BLaER1 (cell line): ENCODE results near the gene CBS.
"Not testable (repeated sequence)": the region's sequence is repeated elsewhere in the genome, so short reads cannot be mapped to it uniquely, and the experiment has no call there.

ENCODE experiments used
- H3K27ac ChIP-seq: shearing (Covaris generic); formaldehyde crosslinking; 2 replicates; pipeline ENCODE4 v1.8.1; 2022
- H3K27me3 ChIP-seq: shearing (Covaris generic); formaldehyde crosslinking; 2 replicates; pipeline ENCODE4 v1.8.1; 2022
- H3K36me3 ChIP-seq: shearing (Covaris generic); formaldehyde crosslinking; 2 replicates; pipeline ENCODE4 v1.8.1; 2022
- H3K4me1 ChIP-seq: shearing (Covaris generic); formaldehyde crosslinking; 2 replicates; pipeline ENCODE4 v1.8.1; 2022
- H3K4me2 ChIP-seq: shearing (Covaris generic); formaldehyde crosslinking; 2 replicates; pipeline ENCODE4 v1.8.1; 2022
- H3K4me3 ChIP-seq: shearing (Covaris generic); formaldehyde crosslinking; 2 replicates; pipeline ENCODE4 v1.8.1; 2022
- H3K9ac ChIP-seq: shearing (Covaris generic); formaldehyde crosslinking; 2 replicates; pipeline ENCODE4 v1.8.1; 2022
- H3K9me3 ChIP-seq: shearing (Covaris generic); formaldehyde crosslinking; 2 replicates; pipeline ENCODE4 v1.8.1; 2022
- H4K20me1 ChIP-seq: shearing (Covaris generic); formaldehyde crosslinking; 2 replicates; pipeline ENCODE4 v1.8.1; 2022
- Cebpa-rat ChIP-seq: shearing (Covaris generic); IDR thresholded peaks from 2 replicates; pipeline ENCODE4 v1.8.1; 2022

CBS gene

DNA sequence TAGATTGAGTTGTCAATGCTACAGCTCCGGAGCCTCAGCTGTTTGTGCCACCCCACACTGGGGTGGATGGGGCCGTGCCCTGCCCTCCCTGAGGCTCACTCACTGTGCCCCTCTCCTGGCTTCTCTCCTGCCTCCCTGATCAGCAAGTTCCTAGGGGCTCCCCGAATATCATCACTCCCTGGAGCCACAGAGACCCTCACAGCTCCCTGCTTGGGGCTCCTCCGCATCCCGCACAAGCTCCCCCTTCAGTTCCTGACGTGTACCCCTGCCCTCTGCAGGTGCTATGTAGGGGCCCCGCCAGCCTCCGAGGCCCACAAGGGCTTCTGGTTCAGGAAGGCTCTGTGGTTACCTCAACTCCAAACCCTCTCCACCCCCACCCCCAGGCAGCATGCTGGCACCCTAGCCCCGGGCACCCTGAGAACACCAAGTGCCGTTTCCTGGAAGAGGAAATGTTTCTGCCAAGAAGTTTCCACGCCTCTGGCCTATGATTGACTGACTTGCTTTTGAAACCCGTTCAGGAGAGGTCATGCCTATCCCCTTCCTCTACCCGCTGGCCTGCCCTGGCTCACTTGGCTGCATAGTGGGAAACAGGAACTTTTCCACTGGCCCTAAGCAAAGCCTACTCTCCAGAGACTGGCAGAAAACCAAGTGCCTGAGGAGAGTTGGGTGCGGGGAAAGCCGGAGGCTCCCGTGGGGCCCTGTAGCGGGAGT, 30.3 kb downstream of the CBS start:
- H3K4me3 ChIP-seq, H3K27ac ChIP-seq, H3K27me3 ChIP-seq, H3K9me3 ChIP-seq, H3K9ac ChIP-seq, H3K36me3 ChIP-seq, H3K4me1 ChIP-seq, H4K20me1 ChIP-seq: not testable (repeated sequence)
- H3K4me2 ChIP-seq = peak overlapping the region; percentile 47

- H3K4me2 ChIP-seq, H3K9me3 ChIP-seq, H3K27ac ChIP-seq, H3K4me1 ChIP-seq, H3K9ac ChIP-seq, H3K36me3 ChIP-seq, H4K20me1 ChIP-seq, H3K27me3 ChIP-seq, H3K4me3 ChIP-seq: not testable (repeated sequence)
These were observed 31.1 kb downstream of the CBS start for GRCh38 chr21:43044547-43044946.

DNA sequence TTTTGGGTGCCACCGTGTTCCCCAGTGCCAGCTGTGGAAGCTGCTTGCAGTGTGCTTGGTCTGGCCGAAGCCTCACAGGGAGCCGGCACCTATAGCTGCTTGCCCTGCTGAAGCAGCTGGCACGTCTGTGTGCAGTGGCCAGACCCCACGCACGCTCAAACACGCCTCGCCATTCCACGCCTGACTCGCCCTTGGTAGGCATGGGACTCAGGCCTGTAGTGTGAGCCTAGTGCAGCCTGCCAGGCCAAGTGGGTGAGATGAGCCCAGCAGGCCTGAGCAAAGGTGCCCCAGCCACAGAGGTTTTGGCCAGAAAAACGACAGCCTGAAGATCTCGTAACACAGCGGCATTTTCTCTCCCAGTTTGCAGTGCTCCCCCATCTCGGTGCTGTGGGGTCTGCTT, 32.3 kb downstream of the CBS start:
- not testable (repeated sequence) for H3K4me2 ChIP-seq, H4K20me1 ChIP-seq, H3K27me3 ChIP-seq, H3K27ac ChIP-seq, H3K36me3 ChIP-seq, H3K9me3 ChIP-seq, H3K9ac ChIP-seq, H3K4me3 ChIP-seq, H3K4me1 ChIP-seq

- H3K4me1 ChIP-seq, H3K4me3 ChIP-seq, H4K20me1 ChIP-seq, H3K27ac ChIP-seq, H3K9me3 ChIP-seq, H3K36me3 ChIP-seq, H3K9ac ChIP-seq, H3K4me2 ChIP-seq, H3K27me3 ChIP-seq: not testable (repeated sequence)
These were observed 33.5 kb downstream of the CBS start for GRCh38 chr21:43042169-43042568.

DNA sequence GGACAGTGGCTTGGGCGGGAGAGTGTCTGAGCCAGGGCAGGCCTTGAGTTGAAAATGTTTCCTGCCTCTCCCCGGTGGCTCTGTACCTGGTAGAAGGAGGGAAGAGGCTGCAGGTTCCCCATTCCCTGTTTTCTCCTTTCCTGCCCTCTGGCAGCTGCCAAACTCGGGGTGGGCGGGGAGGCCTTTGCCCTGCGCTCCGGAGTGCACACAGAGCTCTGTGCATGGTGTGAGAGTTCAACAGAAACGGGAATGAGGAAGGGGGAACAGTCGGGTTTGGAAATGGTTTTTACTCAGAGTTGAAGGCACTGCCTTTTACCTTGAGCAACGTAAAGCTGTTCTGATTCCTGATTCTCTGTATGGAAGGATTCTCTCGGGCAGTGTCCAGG, 37.0 kb downstream of the CBS start:
- H3K4me1 ChIP-seq, H3K9me3 ChIP-seq, H3K27ac ChIP-seq, H3K9ac ChIP-seq, H3K4me2 ChIP-seq, H3K27me3 ChIP-seq, H4K20me1 ChIP-seq, H3K36me3 ChIP-seq, H3K4me3 ChIP-seq: not testable (repeated sequence)

DNA sequence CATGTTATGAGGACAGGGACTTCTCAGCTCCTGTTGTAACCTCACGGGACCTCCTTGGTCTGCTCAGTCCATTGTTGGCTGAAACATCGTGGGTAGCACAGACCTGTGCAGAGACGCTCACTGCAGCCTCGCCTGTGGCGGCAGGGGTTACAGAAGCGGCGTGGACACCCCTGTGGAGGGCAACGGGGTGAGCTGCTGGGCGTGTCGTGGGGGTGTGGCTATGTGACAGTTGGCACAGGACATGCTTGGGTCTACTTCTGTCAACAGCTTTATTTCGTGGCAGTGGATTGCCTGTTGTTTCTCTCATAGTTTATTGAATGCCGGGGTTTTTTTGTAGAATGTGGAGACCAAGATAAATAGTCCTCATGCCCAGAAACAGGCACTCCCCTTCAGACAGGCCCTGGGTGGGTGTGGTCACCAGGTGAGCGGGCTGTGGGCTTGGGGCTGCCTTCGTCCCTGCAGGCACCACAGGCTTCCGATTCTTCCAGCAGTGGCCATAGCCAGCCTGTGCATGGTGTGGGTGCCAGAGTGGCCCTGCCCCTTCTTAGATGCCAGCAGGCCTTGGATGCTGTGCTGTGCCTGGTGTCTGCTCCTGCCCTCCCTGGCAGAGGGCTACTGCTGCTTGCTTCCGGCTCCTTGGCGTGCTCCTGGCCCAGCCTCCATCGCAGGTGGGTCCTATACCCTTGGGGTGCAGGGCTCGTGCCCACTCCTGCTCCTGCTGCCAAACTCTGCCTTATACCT, 37.5 kb downstream of the CBS start:
- not testable (repeated sequence) for H3K27ac ChIP-seq, H3K4me3 ChIP-seq, H4K20me1 ChIP-seq, H3K27me3 ChIP-seq, H3K4me1 ChIP-seq, H3K4me2 ChIP-seq, H3K9ac ChIP-seq, H3K9me3 ChIP-seq
- peaks cover 10% of the 10 kb centered on the region for H3K36me3 ChIP-seq

DNA sequence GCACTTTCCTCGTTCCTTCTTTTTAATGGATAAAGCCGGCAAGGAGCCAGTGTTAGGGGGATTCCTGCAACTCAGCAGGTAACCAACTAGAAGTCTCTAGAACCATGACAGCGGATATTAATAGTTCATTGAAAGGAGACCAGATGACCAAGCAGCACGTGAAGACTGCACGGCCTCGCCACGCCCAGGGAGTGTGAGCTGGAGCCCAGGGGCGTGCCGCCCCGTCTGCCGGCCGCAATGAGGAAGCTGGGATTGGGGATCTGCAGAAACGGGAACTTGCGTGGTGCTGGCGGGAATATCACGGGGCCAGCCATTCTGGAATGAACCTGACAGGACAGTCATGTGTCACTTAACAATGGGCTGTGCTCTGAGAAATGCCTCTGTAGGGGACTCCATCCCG, 38.7 kb downstream of the CBS start:
- not testable (repeated sequence) for H3K4me2 ChIP-seq, H3K4me3 ChIP-seq, H3K4me1 ChIP-seq, H3K9ac ChIP-seq, H3K27ac ChIP-seq, H4K20me1 ChIP-seq, H3K9me3 ChIP-seq, H3K27me3 ChIP-seq
- H3K36me3 ChIP-seq = peaks cover 22% of the 10 kb centered on the region

DNA sequence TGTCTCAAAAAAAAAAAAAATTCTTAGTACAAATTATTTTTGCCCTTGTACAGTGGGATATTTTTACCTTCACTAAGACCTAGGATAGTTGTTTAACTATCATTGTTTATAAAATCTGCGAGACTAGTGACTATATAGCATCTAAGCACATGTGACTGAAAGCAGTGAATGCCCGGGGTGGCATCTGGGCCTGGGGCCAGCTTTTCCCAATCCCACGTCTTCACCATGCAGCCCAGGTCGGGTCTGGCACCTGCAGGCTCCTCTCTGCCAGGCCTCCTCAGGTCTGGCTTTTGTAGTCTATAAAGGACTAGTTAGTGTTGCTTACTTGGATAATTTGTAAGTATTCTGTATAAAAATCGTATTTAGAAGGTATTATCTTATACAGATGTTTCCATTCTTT, 40.8 kb downstream of the CBS start:
- no peaks in the 10 kb centered on the region for H3K4me1 ChIP-seq
- H3K9ac ChIP-seq = no peak overlapping the region
- no peak overlapping the region for H3K4me3 ChIP-seq
- no peak overlapping the region for H3K4me2 ChIP-seq
- H3K9me3 ChIP-seq = no peaks in the 10 kb centered on the region
- TF ChIP-seq Cebpa-rat = no peak
- no peaks in the 10 kb centered on the region for H3K27me3 ChIP-seq
- peaks cover 42% of the 10 kb centered on the region for H3K36me3 ChIP-seq
- no peak overlapping the region for H3K27ac ChIP-seq
- H4K20me1 ChIP-seq = no peaks in the 10 kb centered on the region

- no peak overlapping the region for H3K4me3 ChIP-seq
- H3K9ac ChIP-seq = no peak overlapping the region
- H3K36me3 ChIP-seq = peaks cover 49% of the 10 kb centered on the region
- H3K4me1 ChIP-seq = no peaks in the 10 kb centered on the region
- no peak overlapping the region for H3K27ac ChIP-seq
- H3K27me3 ChIP-seq = no peaks in the 10 kb centered on the region
- no peak for TF ChIP-seq Cebpa-rat
- H3K4me2 ChIP-seq = no peak overlapping the region
- H4K20me1 ChIP-seq = no peaks in the 10 kb centered on the region
- no peaks in the 10 kb centered on the region for H3K9me3 ChIP-seq
These were observed 41.5 kb downstream of the CBS start for GRCh38 chr21:43034101-43034500.

DNA sequence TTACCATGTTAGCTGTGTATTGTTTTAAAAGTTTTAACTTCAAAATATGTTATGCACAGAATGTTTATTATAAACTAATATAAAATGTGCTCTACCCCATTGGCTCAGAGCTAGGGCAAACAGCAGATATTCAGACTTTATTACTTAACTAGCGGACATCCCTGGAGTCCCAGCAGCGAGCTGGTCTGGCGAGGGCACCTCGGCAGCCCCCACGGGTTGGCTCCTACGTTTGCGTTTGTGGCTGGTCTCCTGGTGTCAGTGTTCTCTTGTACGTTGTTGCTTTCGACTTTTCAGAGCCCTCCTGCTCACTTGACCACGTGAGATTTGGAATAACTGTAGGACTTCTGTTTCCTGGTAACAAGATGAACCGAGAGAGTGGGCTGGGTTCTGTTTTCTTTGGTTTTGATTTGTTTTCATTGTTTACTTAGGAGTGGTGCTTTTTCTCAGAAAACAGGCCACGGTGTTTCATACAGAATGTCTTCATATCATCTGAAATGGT, 44.5 kb downstream of the CBS start:
- Histone ChIP-seq H3K36me3 (peaks cover 70% of the 10 kb centered on the region), H3K4me1 (no peaks in the 10 kb centered on the region), H3K4me3 (no peak overlapping the region), H4K20me1 (no peaks in the 10 kb centered on the region), H3K4me2 (no peak overlapping the region), H3K9me3 (no peaks in the 10 kb centered on the region), H3K9ac (no peak overlapping the region), H3K27me3 (no peaks in the 10 kb centered on the region), H3K27ac (no peak overlapping the region)
- TF ChIP-seq Cebpa-rat = no peak

DNA sequence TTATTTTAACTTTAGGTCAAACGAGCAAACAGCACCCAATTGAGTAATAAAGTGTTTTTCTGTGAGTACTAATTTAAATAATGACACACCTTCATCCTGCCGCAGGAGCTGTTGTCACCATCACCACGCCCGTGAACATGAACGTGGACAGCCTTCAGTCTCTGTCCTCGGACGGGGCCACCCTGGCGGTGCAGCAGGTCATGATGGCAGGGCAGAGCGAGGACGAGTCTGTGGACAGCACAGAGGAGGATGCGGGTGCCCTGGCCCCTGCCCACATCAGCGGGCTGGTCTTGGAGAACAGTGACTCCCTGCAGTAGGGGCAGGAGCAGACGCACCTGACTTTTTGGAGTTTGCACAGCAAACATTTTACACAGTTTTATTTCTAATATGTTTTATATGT, 45.9 kb downstream of the CBS start:
- Histone ChIP-seq H3K27me3 (no peaks in the 10 kb centered on the region), H3K4me3 (no peak overlapping the region), H3K36me3 (peaks cover 79% of the 10 kb centered on the region), H3K27ac (no peak overlapping the region), H3K4me2 (no peak overlapping the region), H3K9ac (no peak overlapping the region), H3K4me1 (peaks cover 10% of the 10 kb centered on the region), H4K20me1 (no peaks in the 10 kb centered on the region), H3K9me3 (no peaks in the 10 kb centered on the region)
- TF ChIP-seq Cebpa-rat = no peak
